ENCODE measurements around the gene SLC1A1. TPM values are rescaled to one million over a fixed set of nuclear protein-coding genes. Genes with fewer than 3 reads are reported as not detected.

Gene SLC1A1
- total and polyA plus RNA-seq, 2 of the 13 experiments (the other 11 are each of a cell fraction or from before 2014, with no cell fraction given) = not detected

DNA sequence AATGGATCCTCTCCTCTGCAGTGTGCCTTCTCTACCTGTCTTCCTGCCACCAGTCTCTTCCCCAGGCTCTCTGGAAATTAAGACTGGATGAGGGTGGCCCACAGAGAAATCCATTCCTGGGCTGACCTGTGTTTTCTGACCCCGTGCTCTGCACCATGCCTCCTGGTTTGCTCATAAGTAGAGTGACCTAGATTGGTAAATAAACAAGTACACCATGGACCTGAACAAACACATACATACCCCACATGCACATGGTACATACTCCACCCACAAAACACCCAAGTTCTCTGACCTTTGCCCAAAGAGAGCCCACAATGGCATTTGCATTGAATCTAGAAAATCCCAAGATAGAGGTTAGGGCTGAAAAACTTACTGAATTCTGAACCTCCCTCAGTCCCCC lies 94.4 kb downstream of the SLC1A1 start:
- H3K4me1 ChIP-seq (ENCODE audit: insufficient read depth, low read length) = peaks cover 25% of the 10 kb centered on the region
- BruUV-seq (replicated peaks) = no TSS peak
- ChIA-PET CTCF (ENCODE audit: low intra/inter-chr PET ratio, low total read pairs) (no interaction called here), POLR2A (no interaction called here)
- FAIRE-seq (no peak), DNase-seq (ENCODE audit: low spot score) (no peak), ATAC-seq (peak; percentile 65)
- no peak overlapping the region for H2AFZ ChIP-seq (ENCODE audit: low read length)
- no peaks in the 10 kb centered on the region for H3K36me3 ChIP-seq (replicated peaks in 1 of 2; ENCODE audit: control insufficient read depth in 1 of 2, insufficient read depth in 2 of 2, low read length in 2 of 2)
- no peak overlapping the region for H3K9ac ChIP-seq (ENCODE audit: insufficient read depth, low read depth, low read length)
- 10% methylated on average over 1 of the region's 1 CpG for WGBS (ENCODE audit: low lambda C conversion rate)
- in situ Hi-C loops (cut with HindIII; ENCODE audit: extremely low pct_ligation_motif_present, low pct_unique_long_range_greater_than_20kb) (no loop called here), intact Hi-C loops (cut with micrococcal nuclease; ENCODE audit: unreplicated experiment) (no loop called here)
- no peaks in the 10 kb centered on the region for H3K27me3 ChIP-seq (ENCODE audit: control insufficient read depth in 1 of 2, insufficient read depth in 2 of 2, low read length in 2 of 2)
- H3K4me2 ChIP-seq (ENCODE audit: low read depth, low read length) = no peak overlapping the region
- TF ChIP-seq ZNF878 (CRISPR knock-in tag; IDR thresholded peaks at IDR 0.05) (no peak), FOXP1 (IDR thresholded peaks at IDR 0.05) (no peak), FOXP1 (CRISPR knock-in tag; IDR thresholded peaks at IDR 0.05) (peak; percentile 41; the same call in 1 of the 2 replicates)
- no peaks in the 10 kb centered on the region for H3K9me3 ChIP-seq (ENCODE audit: low read length)
- H4K20me1 ChIP-seq (ENCODE audit: insufficient read depth, low read length) = no peaks in the 10 kb centered on the region
- no peaks in the 10 kb centered on the region for H3K79me2 ChIP-seq (ENCODE audit: insufficient read depth, low read length)
- no peak overlapping the region for H3K27ac ChIP-seq (ENCODE audit: extremely low read length, insufficient read depth, low read length)
- no peak overlapping the region for H3K4me3 ChIP-seq (replicated peaks in 1 of 3; ENCODE audit: insufficient read depth in 1 of 3, low read depth in 2 of 3, low read length in 3 of 3)

GRCh38 chr9:4585135-4585534 lies 94.9 kb downstream of the SLC1A1 start:
- Histone ChIP-seq H4K20me1 (ENCODE audit: insufficient read depth, low read length) (no peaks in the 10 kb centered on the region), H3K36me3 (replicated peaks in 1 of 2; ENCODE audit: control insufficient read depth in 1 of 2, insufficient read depth in 2 of 2, low read length in 2 of 2) (no peaks in the 10 kb centered on the region), H3K4me2 (ENCODE audit: low read depth, low read length) (no peak overlapping the region), H3K9me3 (ENCODE audit: low read length) (no peaks in the 10 kb centered on the region), H2AFZ (ENCODE audit: low read length) (no peak overlapping the region), H3K4me3 (replicated peaks in 1 of 3; ENCODE audit: insufficient read depth in 1 of 3, low read depth in 2 of 3, low read length in 3 of 3) (no peak overlapping the region), H3K4me1 (ENCODE audit: insufficient read depth, low read length) (peaks cover 25% of the 10 kb centered on the region), H3K27me3 (ENCODE audit: control insufficient read depth in 1 of 2, insufficient read depth in 2 of 2, low read length in 2 of 2) (no peaks in the 10 kb centered on the region), H3K27ac (ENCODE audit: extremely low read length, insufficient read depth, low read length) (no peak overlapping the region), H3K9ac (ENCODE audit: insufficient read depth, low read depth, low read length) (no peak overlapping the region), H3K79me2 (ENCODE audit: insufficient read depth, low read length) (no peaks in the 10 kb centered on the region)
- no peak for FAIRE-seq
- BruUV-seq (replicated peaks) = no TSS peak
- ChIA-PET CTCF (ENCODE audit: low intra/inter-chr PET ratio, low total read pairs) (no interaction called here), POLR2A (no interaction called here)
- intact Hi-C loops (cut with micrococcal nuclease; ENCODE audit: unreplicated experiment) (no loop called here), in situ Hi-C loops (cut with HindIII; ENCODE audit: extremely low pct_ligation_motif_present, low pct_unique_long_range_greater_than_20kb) (no loop called here)
- ATAC-seq = no peak
- TF ChIP-seq PAX8 (CRISPR knock-in tag; IDR thresholded peaks at IDR 0.05; ENCODE audit: borderline replicate concordance) (no peak), ZNF282 (IDR thresholded peaks at IDR 0.05; ENCODE audit: partially characterized antibody) (no peak), MBD4 (IDR thresholded peaks at IDR 0.05; ENCODE audit: borderline replicate concordance, low read length) (no peak), ZNF672 (CRISPR knock-in tag; IDR thresholded peaks at IDR 0.05) (no peak), CREM (IDR thresholded peaks at IDR 0.05) (no peak), CREM (CRISPR knock-in tag; IDR thresholded peaks at IDR 0.05) (no peak), ELF4 (CRISPR knock-in tag; IDR thresholded peaks at IDR 0.05; ENCODE audit: borderline replicate concordance) (no peak), MIER2 (CRISPR knock-in tag; IDR thresholded peaks at IDR 0.05) (peak; percentile 89), ZNF879 (CRISPR knock-in tag; IDR thresholded peaks at IDR 0.05) (no peak)
- TF ChIP-seq, protein P1, sequence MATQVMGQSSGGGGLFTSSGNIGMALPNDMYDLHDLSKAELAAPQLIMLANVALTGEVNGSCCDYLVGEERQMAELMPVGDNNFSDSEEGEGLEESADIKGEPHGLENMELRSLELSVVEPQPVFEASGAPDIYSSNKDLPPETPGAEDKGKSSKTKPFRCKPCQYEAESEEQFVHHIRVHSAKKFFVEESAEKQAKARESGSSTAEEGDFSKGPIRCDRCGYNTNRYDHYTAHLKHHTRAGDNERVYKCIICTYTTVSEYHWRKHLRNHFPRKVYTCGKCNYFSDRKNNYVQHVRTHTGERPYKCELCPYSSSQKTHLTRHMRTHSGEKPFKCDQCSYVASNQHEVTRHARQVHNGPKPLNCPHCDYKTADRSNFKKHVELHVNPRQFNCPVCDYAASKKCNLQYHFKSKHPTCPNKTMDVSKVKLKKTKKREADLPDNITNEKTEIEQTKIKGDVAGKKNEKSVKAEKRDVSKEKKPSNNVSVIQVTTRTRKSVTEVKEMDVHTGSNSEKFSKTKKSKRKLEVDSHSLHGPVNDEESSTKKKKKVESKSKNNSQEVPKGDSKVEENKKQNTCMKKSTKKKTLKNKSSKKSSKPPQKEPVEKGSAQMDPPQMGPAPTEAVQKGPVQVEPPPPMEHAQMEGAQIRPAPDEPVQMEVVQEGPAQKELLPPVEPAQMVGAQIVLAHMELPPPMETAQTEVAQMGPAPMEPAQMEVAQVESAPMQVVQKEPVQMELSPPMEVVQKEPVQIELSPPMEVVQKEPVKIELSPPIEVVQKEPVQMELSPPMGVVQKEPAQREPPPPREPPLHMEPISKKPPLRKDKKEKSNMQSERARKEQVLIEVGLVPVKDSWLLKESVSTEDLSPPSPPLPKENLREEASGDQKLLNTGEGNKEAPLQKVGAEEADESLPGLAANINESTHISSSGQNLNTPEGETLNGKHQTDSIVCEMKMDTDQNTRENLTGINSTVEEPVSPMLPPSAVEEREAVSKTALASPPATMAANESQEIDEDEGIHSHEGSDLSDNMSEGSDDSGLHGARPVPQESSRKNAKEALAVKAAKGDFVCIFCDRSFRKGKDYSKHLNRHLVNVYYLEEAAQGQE (IDR thresholded peaks at IDR 0.05; ENCODE audit: borderline replicate concordance in 1 of 2, low read depth in 1 of 2, low read length in 2 of 2) = peak; percentile 42 to 89
- WGBS (ENCODE audit: low lambda C conversion rate) = 58% methylated on average over 4 of the region's 5 CpGs
- DNase-seq (ENCODE audit: low spot score) = no peak
